Left lung (tissue), 10 donors: Measurements from ENCODE around the gene KCNA1. TPM values are rescaled to one million over a fixed set of nuclear protein-coding genes. Genes with fewer than 3 reads are reported as not detected.

ENCODE experiments used
- ATAC-seq: fragments of 200-7000 bp; cut with Tn5 transposase; one replicate; pipeline ENCODE4 v1.9.1; 2020; ENCODE audit warnings: moderate library complexity
- DNase-seq, 4 donors: peaks; one replicate each; pipeline ENCODE4 v3.0.0-alpha.2; 2013 to 2020
- H3K27ac ChIP-seq, 2 donors: fragments of 200-600 bp; sonication (generic) in 1 of 2; one replicate each; pipeline versions ENCODE4 v1.5.0 to v1.8.0; 2020 to 2021
- H3K27me3 ChIP-seq, 2 donors: fragments of 200-600 bp; sonication (generic) in 1 of 2; one replicate each; pipeline versions ENCODE4 v1.5.0 to v1.8.0; 2020 to 2021
- H3K36me3 ChIP-seq, 2 donors: fragments of 200-600 bp; sonication (generic) in 1 of 2; one replicate each; pipeline versions ENCODE4 v1.5.0 to v1.8.0; 2020 to 2021
- H3K4me1 ChIP-seq, 2 donors: fragments of 200-600 bp; one replicate each; pipeline ENCODE4 v1.8.0; 2021
- H3K4me3 ChIP-seq, 2 donors: fragments of 200-600 bp; sonication (generic) in 1 of 2; one replicate each; pipeline versions ENCODE4 v1.5.0 to v1.8.0; 2020 to 2021; ENCODE audit warnings: mild to moderate bottlenecking in 1 of 2
- H3K9me3 ChIP-seq, 2 donors: fragments of 200-600 bp; sonication (generic) in 1 of 2; one replicate each; pipeline versions ENCODE4 v1.5.0 to v1.8.0; 2020 to 2021
- intact Hi-C, 2 donors: fragments of 100-400 bp; cut with DNase I; formaldehyde crosslinking; loops; one replicate each; pipeline versions ENCODE4 v1.11.2 to v1.14.2; 2022
- polyA plus RNA-seq, 6 donors: library from polyadenylated mRNA; unstranded; fragments of 120-200 nt; gene quantifications; one replicate each; pipeline ENCODE4 v1.2.1, GENCODE V29; 2013; ENCODE audit not compliant: insufficient read length in 6 of 6
- total RNA-seq, 2 donors: library from RNA; stranded (reverse); fragmentation: NEBNext Ultra II Directional; extraction: Animal tissue kit (Norgen Biotek cat#: 25700); gene quantifications; one replicate each; pipeline ENCODE4 v1.2.1, GENCODE V29; 2021
- TF ChIP-seq, protein P1 (sequence below), 2 donors: fragments of 200-600 bp; sonication (generic) in 1 of 2; IDR thresholded peaks; one replicate each; pipeline versions ENCODE4 v1.5.0 to v1.8.0; 2021; ENCODE audit warnings: antibody characterized with exemption in 2 of 2
- donor health status: DM: no; HTN: yes; CAD: no.
- donor health status: DM: no; HTN: no; CAD: no.

KCNA1 gene
- total and polyA plus RNA-seq, 8 donors = 0.08 to 0.09 TPM; not detected in 6

DNA sequence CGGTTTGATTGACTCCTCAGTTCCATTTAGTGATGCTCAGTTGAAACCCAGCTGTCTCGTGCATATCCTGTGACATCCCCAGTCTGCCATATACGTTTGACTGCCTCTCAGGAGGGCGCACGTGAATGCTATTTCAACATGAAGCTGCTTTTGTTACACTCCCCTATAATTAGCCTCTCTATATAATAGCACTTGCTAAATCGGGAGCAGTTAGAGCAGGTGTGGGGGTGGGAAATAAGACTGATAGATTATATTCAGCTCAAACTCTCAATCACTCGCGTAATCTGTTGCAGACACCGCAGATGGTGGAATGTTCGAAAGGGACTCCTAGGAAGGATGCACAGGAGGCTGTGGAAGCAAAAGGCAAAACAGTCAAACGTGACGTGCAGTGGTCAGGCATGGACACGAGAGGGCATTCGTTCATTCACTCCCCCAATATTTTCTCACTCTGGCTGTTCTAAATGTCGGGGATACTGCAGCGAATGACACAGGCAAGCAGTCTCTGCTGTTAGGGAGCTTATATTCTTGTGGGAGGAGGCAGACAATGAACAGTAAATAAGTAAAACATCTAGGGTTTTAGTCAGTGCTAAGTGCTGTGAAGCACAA, 29.8 kb downstream of the KCNA1 start:
- ATAC-seq = no peak
- TF ChIP-seq, protein P1, sequence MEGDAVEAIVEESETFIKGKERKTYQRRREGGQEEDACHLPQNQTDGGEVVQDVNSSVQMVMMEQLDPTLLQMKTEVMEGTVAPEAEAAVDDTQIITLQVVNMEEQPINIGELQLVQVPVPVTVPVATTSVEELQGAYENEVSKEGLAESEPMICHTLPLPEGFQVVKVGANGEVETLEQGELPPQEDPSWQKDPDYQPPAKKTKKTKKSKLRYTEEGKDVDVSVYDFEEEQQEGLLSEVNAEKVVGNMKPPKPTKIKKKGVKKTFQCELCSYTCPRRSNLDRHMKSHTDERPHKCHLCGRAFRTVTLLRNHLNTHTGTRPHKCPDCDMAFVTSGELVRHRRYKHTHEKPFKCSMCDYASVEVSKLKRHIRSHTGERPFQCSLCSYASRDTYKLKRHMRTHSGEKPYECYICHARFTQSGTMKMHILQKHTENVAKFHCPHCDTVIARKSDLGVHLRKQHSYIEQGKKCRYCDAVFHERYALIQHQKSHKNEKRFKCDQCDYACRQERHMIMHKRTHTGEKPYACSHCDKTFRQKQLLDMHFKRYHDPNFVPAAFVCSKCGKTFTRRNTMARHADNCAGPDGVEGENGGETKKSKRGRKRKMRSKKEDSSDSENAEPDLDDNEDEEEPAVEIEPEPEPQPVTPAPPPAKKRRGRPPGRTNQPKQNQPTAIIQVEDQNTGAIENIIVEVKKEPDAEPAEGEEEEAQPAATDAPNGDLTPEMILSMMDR (IDR thresholded peaks at IDR 0.05) = no peak
- no peaks in the 10 kb centered on the region for H3K36me3 ChIP-seq
- H3K27me3 ChIP-seq = peaks cover 0 to 43% of the 10 kb centered on the region in 2 donors
- no peaks in the 10 kb centered on the region for H3K9me3 ChIP-seq
- no peak overlapping the region for H3K27ac ChIP-seq
- DNase-seq = no peak
- no peaks in the 10 kb centered on the region for H3K4me1 ChIP-seq
- no peak overlapping the region for H3K4me3 ChIP-seq
- intact Hi-C loops = no loop called here

DNA sequence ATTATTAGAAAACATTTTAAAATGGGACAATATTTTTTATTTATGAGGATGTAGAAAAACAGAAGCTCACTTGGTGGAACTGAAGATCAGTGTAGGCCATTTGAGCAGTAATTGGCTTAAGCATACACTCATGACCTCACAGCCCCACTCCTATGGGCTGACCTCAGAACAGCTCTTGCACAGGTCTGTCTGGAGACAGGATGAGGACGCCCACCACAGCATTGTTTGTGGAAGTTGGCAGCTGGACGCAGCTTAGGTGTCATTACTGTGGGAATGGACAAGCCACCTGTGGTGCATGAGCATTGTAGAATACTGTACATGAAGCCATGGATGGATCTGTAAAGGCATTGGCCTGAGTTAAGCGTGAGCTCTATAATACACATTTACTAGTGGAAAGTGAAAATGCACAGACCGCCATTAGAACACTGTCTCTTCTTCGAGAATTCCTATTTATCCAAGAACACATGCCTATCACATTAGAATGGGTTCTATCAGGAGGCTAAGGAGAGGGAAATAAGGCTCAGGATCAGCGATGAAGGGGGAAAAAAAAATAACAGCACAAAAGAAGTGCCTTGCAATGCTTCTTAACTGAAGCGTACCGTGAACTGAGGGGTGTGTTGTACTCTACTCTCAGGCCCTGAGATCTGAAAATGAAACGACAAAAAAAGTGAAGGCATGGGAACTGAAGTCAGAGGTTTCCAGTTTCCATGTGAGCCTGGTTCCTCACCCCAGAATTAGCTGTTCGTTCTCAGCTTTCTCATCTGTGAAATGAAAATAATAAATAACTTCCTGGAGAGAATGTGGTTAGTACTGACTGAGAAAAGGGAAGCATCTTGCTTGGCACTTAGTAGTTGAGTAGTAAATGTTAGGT, 33.6 kb downstream of the KCNA1 start:
- TF ChIP-seq, protein P1 (IDR thresholded peaks at IDR 0.05) = no peak
- intact Hi-C loops = no loop called here
- no peak overlapping the region for H3K27ac ChIP-seq
- no peak for ATAC-seq
- DNase-seq = no peak
- H3K36me3 ChIP-seq = no peaks in the 10 kb centered on the region
- H3K9me3 ChIP-seq = no peaks in the 10 kb centered on the region
- no peak overlapping the region for H3K4me3 ChIP-seq
- H3K27me3 ChIP-seq = peaks cover 0 to 22% of the 10 kb centered on the region in 2 donors
- H3K4me1 ChIP-seq = no peaks in the 10 kb centered on the region

GRCh38 chr12:4943938-4944284, 34.2 kb downstream of the KCNA1 start:
- intact Hi-C loops = no loop called here
- ATAC-seq (no peak), DNase-seq (no peak)
- no peaks in the 10 kb centered on the region for H3K4me1 ChIP-seq
- H3K27ac ChIP-seq = no peak overlapping the region
- TF ChIP-seq, protein P1 (IDR thresholded peaks at IDR 0.05) = no peak
- H3K36me3 ChIP-seq = no peaks in the 10 kb centered on the region
- H3K27me3 ChIP-seq = peaks cover 0 to 17% of the 10 kb centered on the region in 2 donors
- H3K9me3 ChIP-seq = no peaks in the 10 kb centered on the region
- H3K4me3 ChIP-seq = no peak overlapping the region

DNA sequence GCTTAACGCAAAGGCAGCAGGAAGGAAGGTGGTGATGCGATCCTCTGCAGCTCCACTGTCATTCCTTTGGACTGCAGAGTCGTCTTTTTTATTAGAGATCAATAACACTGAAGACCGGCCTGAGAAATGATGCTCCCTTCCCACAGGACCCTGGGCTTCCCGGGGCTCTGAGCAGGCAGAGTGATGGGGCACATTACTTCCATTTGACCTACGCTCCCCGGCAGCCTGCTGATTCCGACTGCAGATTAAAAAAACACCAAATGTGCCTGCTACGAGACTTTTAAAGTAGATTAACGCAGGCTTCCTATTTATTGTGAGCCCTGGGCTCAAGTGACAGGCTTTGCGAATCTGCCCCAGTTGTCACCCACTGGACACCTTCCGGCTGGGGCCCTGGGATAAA, 37.5 kb downstream of the KCNA1 start:
- Histone ChIP-seq H3K4me1 (no peaks in the 10 kb centered on the region), H3K27ac (no peak overlapping the region), H3K36me3 (no peaks in the 10 kb centered on the region), H3K4me3 (no peak overlapping the region), H3K27me3 (peaks cover 0 to 28% of the 10 kb centered on the region in 2 donors), H3K9me3 (no peaks in the 10 kb centered on the region)
- no peak for DNase-seq
- intact Hi-C loops = no loop called here
- TF ChIP-seq, protein P1 (IDR thresholded peaks at IDR 0.05) = no peak
- no peak for ATAC-seq

DNA sequence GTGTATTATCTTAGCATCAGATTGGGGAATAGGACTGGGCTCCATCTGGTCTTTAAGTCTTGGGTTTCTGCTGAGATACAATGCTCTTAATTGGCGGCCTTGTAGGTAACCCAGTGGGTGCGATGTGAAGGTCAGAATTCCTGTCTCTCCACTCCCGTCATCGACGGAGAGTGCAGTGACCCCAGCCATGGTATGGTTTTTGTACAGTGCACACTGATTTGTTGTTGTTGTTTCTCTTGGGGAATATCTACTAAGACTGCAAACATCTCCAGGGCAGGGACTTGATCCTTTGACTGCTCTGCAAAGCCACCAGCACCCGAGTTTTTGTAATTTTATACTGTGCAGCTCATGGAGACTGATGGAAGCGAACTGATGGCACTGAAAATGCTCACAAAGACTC, 41.4 kb downstream of the KCNA1 start:
- no peaks in the 10 kb centered on the region for H3K36me3 ChIP-seq
- H3K4me3 ChIP-seq = no peak overlapping the region
- TF ChIP-seq, protein P1 (IDR thresholded peaks at IDR 0.05) = no peak
- H3K9me3 ChIP-seq = no peaks in the 10 kb centered on the region
- peaks cover 0 to 57% of the 10 kb centered on the region in 2 donors for H3K27me3 ChIP-seq
- intact Hi-C loops = no loop called here
- H3K27ac ChIP-seq = no peak overlapping the region
- DNase-seq (no peak), ATAC-seq (no peak)
- H3K4me1 ChIP-seq = no peaks in the 10 kb centered on the region
